Tibial nerve (tissue), 4 donors: ENCODE measurements around the gene NAMPT. TPM values are rescaled to one million over a fixed set of nuclear protein-coding genes. Genes with fewer than 3 reads are reported as not detected.
A peak's percentile ranks its signal among the peaks of the same experiment; 100 is the strongest.

ENCODE experiments used
- DNase-seq, 2 donors: peaks; one replicate each; pipeline ENCODE4 v3.0.0-alpha.2; 2019; ENCODE audit warnings: low spot score in 2 of 2
- H3K27ac ChIP-seq, 4 donors: fragments of 200-600 bp; sonication (generic) in 3 of 4; one replicate each; pipeline ENCODE4 v1.5.1; 2017 to 2019; ENCODE audit warnings: mild to moderate bottlenecking in 1 of 4
- H3K27me3 ChIP-seq, 2 donors: fragments of 200-600 bp; sonication (generic) in 1 of 2; one replicate each; pipeline versions ENCODE4 v1.5.1 to v1.6.0; 2017 to 2019
- H3K36me3 ChIP-seq, 3 donors: fragments of 200-600 bp; sonication (generic); one replicate each; pipeline ENCODE4 v1.5.1; 2018 to 2019
- H3K4me1 ChIP-seq, 4 donors: fragments of 200-600 bp; sonication (generic) in 3 of 4; one replicate each; pipeline ENCODE4 v1.5.1; 2017 to 2019
- H3K4me3 ChIP-seq, 4 donors: fragments of 200-600 bp; sonication (generic) in 3 of 4; one replicate each; pipeline ENCODE4 v1.5.1; 2017 to 2019; ENCODE audit warnings: mild to moderate bottlenecking in 1 of 4, moderate library complexity in 1 of 4
- H3K9me3 ChIP-seq, 4 donors: fragments of 200-600 bp; sonication (generic) in 3 of 4; one replicate each; pipeline ENCODE4 v1.5.1; 2017 to 2019
- EP300 ChIP-seq, 2 donors: sonication (generic); formaldehyde crosslinking; IDR thresholded peaks; one replicate each; pipeline ENCODE4 v1.6.1; 2017; ENCODE audit warnings: antibody characterized with exemption in 2 of 2, mild to moderate bottlenecking in 1 of 2
- POLR2A ChIP-seq, 2 donors: fragments of 450-650 bp; IDR thresholded peaks; one replicate each; pipeline ENCODE4 v1.6.1; 2017; ENCODE audit warnings: antibody characterized with exemption in 2 of 2, mild to moderate bottlenecking in 2 of 2, moderate library complexity in 2 of 2
- WGBS, 2 donors: methylation state at CpG; one replicate each; pipeline ENCODE4 v1.1.5; 2018; 5-methylcytosine and 5-hydroxymethylcytosine counted together
- total RNA-seq, 4 donors: library from RNA; depleted of rRNA; stranded (reverse); fragments of >200 nt; gene quantifications; one replicate each; pipeline ENCODE4 v1.1.0, GENCODE V29; 2016
- TF ChIP-seq, protein P1 (sequence below), 5 experiments: fragments of 200-600 bp in 3 of 5; fragments of 450-650 bp in 2 of 5; sonication (generic) in 3 of 5; IDR thresholded peaks; one replicate each; pipeline ENCODE4 v1.5.1; 2016 to 2019; ENCODE audit warnings: antibody characterized with exemption in 5 of 5, mild to moderate bottlenecking in 3 of 5, moderate library complexity in 2 of 5

NAMPT gene
- total RNA-seq, 4 donors from 2014 or later = 69.1 to 270 (median 87.3) TPM

DNA sequence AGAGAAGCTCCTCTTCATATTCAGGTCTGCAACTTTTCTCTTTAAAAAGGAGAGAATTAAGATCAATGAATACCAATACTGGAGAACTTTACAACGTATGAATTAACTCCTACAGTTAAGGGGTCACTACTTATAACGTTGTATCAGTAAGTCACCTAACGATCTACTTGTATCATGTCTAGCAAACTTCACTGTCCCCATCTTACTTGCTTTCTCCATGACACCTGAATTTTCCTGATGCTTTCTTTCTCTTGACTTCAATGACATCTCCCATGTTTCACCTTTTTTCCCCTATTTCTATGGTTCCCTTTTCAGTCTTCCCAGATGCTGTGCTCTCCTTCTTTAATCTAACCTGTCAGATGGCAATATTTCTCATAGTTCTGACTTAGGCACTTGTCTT is 19.6 kb downstream of the NAMPT start:
- Histone ChIP-seq H3K4me3 (no peak overlapping the region), H3K36me3 (peaks cover 0 to 82% (median 3%) of the 10 kb centered on the region in 3 donors), H3K9me3 (no peaks in the 10 kb centered on the region), H3K4me1 (no peaks in the 10 kb centered on the region), H3K27ac (no peak overlapping the region), H3K27me3 (no peaks in the 10 kb centered on the region)
- WGBS, 2 donors = 88 to 98% methylated on average over 3 of the region's 3 CpGs
- TF ChIP-seq POLR2A (IDR thresholded peaks at IDR 0.05) (no peak), EP300 (IDR thresholded peaks at IDR 0.05) (peak in 1 of 2 donors; percentile 34)
- TF ChIP-seq, protein P1, sequence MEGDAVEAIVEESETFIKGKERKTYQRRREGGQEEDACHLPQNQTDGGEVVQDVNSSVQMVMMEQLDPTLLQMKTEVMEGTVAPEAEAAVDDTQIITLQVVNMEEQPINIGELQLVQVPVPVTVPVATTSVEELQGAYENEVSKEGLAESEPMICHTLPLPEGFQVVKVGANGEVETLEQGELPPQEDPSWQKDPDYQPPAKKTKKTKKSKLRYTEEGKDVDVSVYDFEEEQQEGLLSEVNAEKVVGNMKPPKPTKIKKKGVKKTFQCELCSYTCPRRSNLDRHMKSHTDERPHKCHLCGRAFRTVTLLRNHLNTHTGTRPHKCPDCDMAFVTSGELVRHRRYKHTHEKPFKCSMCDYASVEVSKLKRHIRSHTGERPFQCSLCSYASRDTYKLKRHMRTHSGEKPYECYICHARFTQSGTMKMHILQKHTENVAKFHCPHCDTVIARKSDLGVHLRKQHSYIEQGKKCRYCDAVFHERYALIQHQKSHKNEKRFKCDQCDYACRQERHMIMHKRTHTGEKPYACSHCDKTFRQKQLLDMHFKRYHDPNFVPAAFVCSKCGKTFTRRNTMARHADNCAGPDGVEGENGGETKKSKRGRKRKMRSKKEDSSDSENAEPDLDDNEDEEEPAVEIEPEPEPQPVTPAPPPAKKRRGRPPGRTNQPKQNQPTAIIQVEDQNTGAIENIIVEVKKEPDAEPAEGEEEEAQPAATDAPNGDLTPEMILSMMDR (IDR thresholded peaks at IDR 0.05) = no peak
- no peak for DNase-seq

- WGBS, 2 donors = 77% methylated on average over 2 of the region's 2 CpGs
- no peak for TF ChIP-seq POLR2A (IDR thresholded peaks at IDR 0.05)
- no peak for TF ChIP-seq EP300 (IDR thresholded peaks at IDR 0.05)
- TF ChIP-seq, protein P1 (IDR thresholded peaks at IDR 0.05) = no peak
- H3K27ac ChIP-seq = no peak overlapping the region
Measured at GRCh38 chr7:106262221-106262881, 22.4 kb downstream of the NAMPT start.

GRCh38 chr7:106260136-106260561 is 24.6 kb downstream of the NAMPT start:
- TF ChIP-seq, protein P1 (IDR thresholded peaks at IDR 0.05) = no peak
- TF ChIP-seq EP300 (IDR thresholded peaks at IDR 0.05) (peak in 1 of 2 donors; percentile 42), POLR2A (IDR thresholded peaks at IDR 0.05) (no peak)
- 74 to 77% methylated on average over 2 of the region's 2 CpGs for WGBS, 2 donors
- H3K9me3 ChIP-seq = no peaks in the 10 kb centered on the region
- no peaks in the 10 kb centered on the region for H3K27me3 ChIP-seq
- no peaks in the 10 kb centered on the region for H3K4me1 ChIP-seq
- peaks cover 0 to 75% (median 0%) of the 10 kb centered on the region in 3 donors for H3K36me3 ChIP-seq
- H3K4me3 ChIP-seq = no peak overlapping the region
- DNase-seq = no peak
- no peak overlapping the region for H3K27ac ChIP-seq

More at GRCh38 chr7:106262221-106262881, 22.4 kb downstream of the NAMPT start:
- Histone ChIP-seq H3K27me3 (no peaks in the 10 kb centered on the region), H3K4me1 (no peaks in the 10 kb centered on the region), H3K4me3 (no peak overlapping the region), H3K9me3 (no peaks in the 10 kb centered on the region), H3K36me3 (peaks cover 0 to 81% (median 0%) of the 10 kb centered on the region in 3 donors)
- no peak for DNase-seq

- Histone ChIP-seq H3K27me3 (no peaks in the 10 kb centered on the region), H3K4me1 (no peaks in the 10 kb centered on the region), H3K9me3 (no peaks in the 10 kb centered on the region), H3K36me3 (peaks cover 0 to 73% (median 0%) of the 10 kb centered on the region in 3 donors), H3K4me3 (no peak overlapping the region), H3K27ac (no peak overlapping the region)
- no peak for DNase-seq
- WGBS, 2 donors = 88 to 89% methylated on average over 7 of the region's 7 CpGs
- TF ChIP-seq POLR2A (IDR thresholded peaks at IDR 0.05) (no peak), EP300 (IDR thresholded peaks at IDR 0.05) (peak in 1 of 2 donors; percentile 7)
- TF ChIP-seq, protein P1 (IDR thresholded peaks at IDR 0.05) = no peak
Measured at GRCh38 chr7:106258789-106259188, 26.0 kb downstream of the NAMPT start.

DNA sequence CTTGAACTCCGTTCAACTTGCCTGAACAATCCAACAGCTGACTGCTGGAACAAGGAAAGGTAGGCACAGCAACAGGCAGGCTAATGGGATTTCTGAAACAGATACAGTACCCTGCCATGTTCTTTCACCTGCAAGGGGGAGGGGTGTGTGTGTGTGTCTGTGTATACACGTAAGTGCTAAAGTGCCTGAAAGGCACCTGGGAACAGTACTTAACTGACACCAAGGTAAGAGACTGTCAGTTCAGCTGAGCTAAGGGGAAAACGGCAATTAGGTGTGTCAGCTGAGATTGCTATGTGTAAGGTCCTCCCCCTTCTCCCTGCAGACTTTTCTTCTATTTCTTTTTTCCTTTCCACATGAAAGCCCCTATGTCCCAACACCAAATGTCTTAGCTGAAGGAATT is 27.0 kb downstream of the NAMPT start:
- no peaks in the 10 kb centered on the region for H3K4me1 ChIP-seq
- no peaks in the 10 kb centered on the region for H3K27me3 ChIP-seq
- H3K4me3 ChIP-seq = no peak overlapping the region
- H3K27ac ChIP-seq = no peak overlapping the region
- TF ChIP-seq POLR2A (IDR thresholded peaks at IDR 0.05) (no peak), EP300 (IDR thresholded peaks at IDR 0.05) (no peak)
- TF ChIP-seq, protein P1 (IDR thresholded peaks at IDR 0.05) = no peak
- no peak for DNase-seq
- WGBS, 2 donors = 85 to 93% methylated on average over 3 of the region's 3 CpGs
- peaks cover 0 to 73% (median 0%) of the 10 kb centered on the region in 3 donors for H3K36me3 ChIP-seq
- no peaks in the 10 kb centered on the region for H3K9me3 ChIP-seq
